Measurements from ENCODE around the gene RBMS1.

Gene RBMS1

DNA sequence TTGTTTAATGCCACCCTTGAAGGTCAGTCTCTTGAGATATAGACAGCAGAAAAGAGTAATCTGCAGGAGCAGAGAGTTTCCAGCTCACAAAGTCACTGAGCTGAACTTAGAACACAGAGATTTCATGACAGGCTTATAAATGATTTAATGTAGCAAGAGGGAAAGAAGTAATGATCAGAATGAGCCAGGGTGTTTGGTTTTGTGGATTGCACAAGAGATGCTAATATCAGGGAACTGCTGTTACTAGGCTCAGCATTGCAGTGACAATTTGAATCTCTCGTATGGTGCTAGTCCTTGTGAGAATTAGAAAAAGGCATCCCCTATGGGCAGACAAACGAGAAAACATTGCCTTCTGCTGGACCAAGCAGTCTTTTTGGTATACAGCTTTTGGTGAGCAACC is 231.9 kb downstream of the RBMS1 start:
- TF ChIP-seq EZH2phosphoT487 (IDR thresholded peaks at IDR 0.05; ENCODE audit: borderline replicate concordance, low read length) = no peak
- TF ChIP-seq, protein P1, sequence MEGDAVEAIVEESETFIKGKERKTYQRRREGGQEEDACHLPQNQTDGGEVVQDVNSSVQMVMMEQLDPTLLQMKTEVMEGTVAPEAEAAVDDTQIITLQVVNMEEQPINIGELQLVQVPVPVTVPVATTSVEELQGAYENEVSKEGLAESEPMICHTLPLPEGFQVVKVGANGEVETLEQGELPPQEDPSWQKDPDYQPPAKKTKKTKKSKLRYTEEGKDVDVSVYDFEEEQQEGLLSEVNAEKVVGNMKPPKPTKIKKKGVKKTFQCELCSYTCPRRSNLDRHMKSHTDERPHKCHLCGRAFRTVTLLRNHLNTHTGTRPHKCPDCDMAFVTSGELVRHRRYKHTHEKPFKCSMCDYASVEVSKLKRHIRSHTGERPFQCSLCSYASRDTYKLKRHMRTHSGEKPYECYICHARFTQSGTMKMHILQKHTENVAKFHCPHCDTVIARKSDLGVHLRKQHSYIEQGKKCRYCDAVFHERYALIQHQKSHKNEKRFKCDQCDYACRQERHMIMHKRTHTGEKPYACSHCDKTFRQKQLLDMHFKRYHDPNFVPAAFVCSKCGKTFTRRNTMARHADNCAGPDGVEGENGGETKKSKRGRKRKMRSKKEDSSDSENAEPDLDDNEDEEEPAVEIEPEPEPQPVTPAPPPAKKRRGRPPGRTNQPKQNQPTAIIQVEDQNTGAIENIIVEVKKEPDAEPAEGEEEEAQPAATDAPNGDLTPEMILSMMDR (IDR thresholded peaks at IDR 0.05; ENCODE audit: low read depth, low read length, poor library complexity, severe bottlenecking) = no peak

DNA sequence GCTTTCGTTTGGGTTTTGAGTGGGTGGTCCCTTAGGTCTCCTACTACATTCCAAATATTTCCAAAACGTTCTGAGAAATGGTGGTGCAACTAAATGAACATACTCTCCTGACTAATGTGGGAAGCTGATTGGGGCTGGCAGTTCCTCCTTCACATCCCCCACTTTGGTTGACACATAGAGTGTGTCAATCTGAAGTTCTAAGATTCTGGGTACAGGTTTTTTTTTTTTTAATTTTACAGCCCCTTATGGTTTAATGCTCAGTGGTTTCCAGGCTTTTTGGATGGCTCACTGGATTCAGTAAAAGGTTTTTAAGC is 235.2 kb downstream of the RBMS1 start:
- Histone ChIP-seq H3K4me2 (ENCODE audit: low read length) (no peak overlapping the region), H3F3A (ENCODE audit: control insufficient read depth, insufficient read depth) (no peaks in the 10 kb centered on the region), H3K9me3 (ENCODE audit: control insufficient read depth, insufficient read depth, low read length) (no peaks in the 10 kb centered on the region), H3K79me2 (ENCODE audit: control insufficient read depth, low read length) (no peaks in the 10 kb centered on the region), H3K36me3 (ENCODE audit: control insufficient read depth, low read length) (no peaks in the 10 kb centered on the region), H3K4me1 (ENCODE audit: control insufficient read depth, low read length) (no peaks in the 10 kb centered on the region), H3K27ac (ENCODE audit: low read depth, low read length) (no peak overlapping the region), H3K27me3 (ENCODE audit: control insufficient read depth, low read length) (peaks cover 3% of the 10 kb centered on the region; the same call in 1 of the 2 replicates), H3K9me2 (replicated peaks; ENCODE audit: control insufficient read depth, low read length) (no peaks in the 10 kb centered on the region), H3K4me3 (ENCODE audit: low read length) (no peak overlapping the region), H4K20me1 (ENCODE audit: control insufficient read depth, insufficient read depth, low read depth, low read length) (no peaks in the 10 kb centered on the region)
- TF ChIP-seq, protein P1 (IDR thresholded peaks at IDR 0.05; ENCODE audit: low read depth, low read length, poor library complexity, severe bottlenecking) = no peak
- TF ChIP-seq EZH2phosphoT487 (IDR thresholded peaks at IDR 0.05; ENCODE audit: borderline replicate concordance, low read length) = no peak

More for the DNA sequence above, 231.9 kb downstream of the RBMS1 start:
- Histone ChIP-seq H3K27ac (ENCODE audit: low read depth, low read length) (no peak overlapping the region), H3K27me3 (ENCODE audit: control insufficient read depth, low read length) (no peaks in the 10 kb centered on the region; the same call in 1 of the 2 replicates), H3K4me2 (ENCODE audit: low read length) (no peak overlapping the region), H3K4me1 (ENCODE audit: control insufficient read depth, low read length) (no peaks in the 10 kb centered on the region), H3K79me2 (ENCODE audit: control insufficient read depth, low read length) (no peaks in the 10 kb centered on the region), H3K36me3 (ENCODE audit: control insufficient read depth, low read length) (no peaks in the 10 kb centered on the region), H3F3A (ENCODE audit: control insufficient read depth, insufficient read depth) (no peaks in the 10 kb centered on the region), H4K20me1 (ENCODE audit: control insufficient read depth, insufficient read depth, low read depth, low read length) (no peaks in the 10 kb centered on the region), H3K9me3 (ENCODE audit: control insufficient read depth, insufficient read depth, low read length) (no peaks in the 10 kb centered on the region), H3K4me3 (ENCODE audit: low read length) (no peak overlapping the region), H3K9me2 (replicated peaks; ENCODE audit: control insufficient read depth, low read length) (no peaks in the 10 kb centered on the region)

DNA sequence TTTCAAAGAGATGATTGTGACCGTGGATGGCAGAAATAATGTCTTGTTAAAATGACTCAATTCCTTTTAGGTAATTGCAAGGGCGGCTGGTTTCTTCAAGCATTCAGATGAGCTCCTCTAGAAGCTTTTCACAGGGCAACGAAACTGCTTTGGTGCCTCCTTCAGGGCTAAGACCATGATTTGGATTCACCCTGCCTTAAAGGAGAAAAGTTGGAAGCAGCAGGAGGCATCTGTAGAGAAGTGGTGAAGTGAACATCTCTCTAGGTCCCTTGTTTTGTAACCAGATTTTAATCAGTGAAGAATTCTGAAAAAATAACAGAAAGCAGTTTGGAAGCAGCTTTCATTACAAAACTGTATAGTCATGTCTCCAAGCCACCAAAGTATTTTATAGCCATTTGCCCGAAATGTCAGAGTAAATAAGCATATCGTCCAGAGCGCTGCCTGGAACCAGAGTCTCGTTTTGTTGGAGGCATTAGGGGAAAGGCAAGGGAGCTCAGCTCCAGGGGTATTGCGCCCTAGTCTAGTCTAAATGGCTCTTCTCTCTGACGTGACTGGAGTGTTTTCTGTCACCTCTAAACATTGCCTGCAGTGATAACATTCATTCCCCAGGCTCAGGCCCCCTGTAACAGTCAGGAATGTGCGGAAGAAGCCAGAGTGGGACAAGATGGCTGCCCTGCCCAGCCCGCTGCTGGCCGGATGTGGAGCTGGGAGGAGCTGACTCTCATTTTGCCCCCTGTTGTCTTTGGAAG is 235.7 kb downstream of the RBMS1 start:
- Histone ChIP-seq H3F3A (ENCODE audit: control insufficient read depth, insufficient read depth) (no peaks in the 10 kb centered on the region), H4K20me1 (ENCODE audit: control insufficient read depth, insufficient read depth, low read depth, low read length) (no peaks in the 10 kb centered on the region), H3K4me2 (ENCODE audit: low read length) (no peak overlapping the region), H3K27me3 (ENCODE audit: control insufficient read depth, low read length) (peaks cover 3% of the 10 kb centered on the region; the same call in 1 of the 2 replicates), H3K9me3 (ENCODE audit: control insufficient read depth, insufficient read depth, low read length) (no peaks in the 10 kb centered on the region), H3K79me2 (ENCODE audit: control insufficient read depth, low read length) (no peaks in the 10 kb centered on the region), H3K4me1 (ENCODE audit: control insufficient read depth, low read length) (no peaks in the 10 kb centered on the region), H3K9me2 (replicated peaks; ENCODE audit: control insufficient read depth, low read length) (no peaks in the 10 kb centered on the region), H3K36me3 (ENCODE audit: control insufficient read depth, low read length) (no peaks in the 10 kb centered on the region), H3K4me3 (ENCODE audit: low read length) (no peak overlapping the region), H3K27ac (ENCODE audit: low read depth, low read length) (no peak overlapping the region)
- TF ChIP-seq, protein P1 (IDR thresholded peaks at IDR 0.05; ENCODE audit: low read depth, low read length, poor library complexity, severe bottlenecking) = no peak
- TF ChIP-seq EZH2phosphoT487 (IDR thresholded peaks at IDR 0.05; ENCODE audit: borderline replicate concordance, low read length) = no peak

Measured in DOHH2 (cell line).